IMR-90 (cell line): ENCODE data around the gene SPATS2L. TPM values are rescaled to one million over a fixed set of nuclear protein-coding genes. Genes with fewer than 3 reads are reported as not detected.
A peak's percentile ranks its signal among the peaks of the same experiment; 100 is the strongest.

Experiments used
- ATAC-seq: fragments of 200-7000 bp; cut with Tn5 transposase; 2 replicates; pipeline ENCODE4 v1.9.1; 2020; ENCODE audit warnings: low read depth, mild to moderate bottlenecking, moderate library complexity
- BruUV-seq: library from RNA; stranded (reverse); fragments of 400-500 nt; replicated peaks from 2 replicates; lab custom pipeline; 2021; lab: Mats Ljungman, UMichigan
- CTCF ChIA-PET: fragments of 300-600 bp; formaldehyde crosslinking; extraction: SDS; loops from one replicate; lab custom pipeline; 2021; ENCODE audit warnings: antibody characterized with exemption; lab: Yijun Ruan, JAX
- POLR2A ChIA-PET: fragments of 300-600 bp; sonication (Branson Sonifier 250); formaldehyde crosslinking; loops from one replicate; lab custom pipeline; 2022; ENCODE audit warnings: antibody characterized with exemption; ENCODE audit not compliant: unreplicated experiment; lab: Charles Lee
- DNase-seq: peaks from one replicate; pipeline ENCODE4 v3.0.0; 2013
- H2AFZ ChIP-seq: replicated peaks from 2 replicates; pipeline ENCODE3; 2013; ENCODE audit warnings: low read length, mild to moderate bottlenecking; ENCODE audit not compliant: poor library complexity
- H2AK5ac ChIP-seq: 2 replicates; pipeline ENCODE4 v1.6.1; 2013; ENCODE audit warnings: low read depth, low read length, inconsistent platforms
- H2AK9ac ChIP-seq: replicated peaks from 2 replicates; pipeline ENCODE3; 2013; ENCODE audit warnings: mild to moderate bottlenecking, low read depth, low read length, moderate library complexity; ENCODE audit not compliant: poor library complexity
- H2BK120ac ChIP-seq: 2 replicates; pipeline ENCODE4 v1.6.1; 2013; ENCODE audit warnings: low read depth, low read length, inconsistent platforms
- H2BK15ac ChIP-seq: 3 replicates; pipeline ENCODE4 v1.6.1; 2013; ENCODE audit warnings: low read depth, low read length, inconsistent platforms
- H2BK20ac ChIP-seq: 2 replicates; pipeline ENCODE4 v1.6.1; 2013; ENCODE audit warnings: low read depth, mild to moderate bottlenecking, inconsistent platforms, low read length, moderate library complexity
- H2BK5ac ChIP-seq: 2 replicates; pipeline ENCODE4 v1.6.1; 2013; ENCODE audit warnings: mild to moderate bottlenecking, low read depth, low read length, inconsistent platforms; ENCODE audit not compliant: poor library complexity, severe bottlenecking
- H3K14ac ChIP-seq: replicated peaks from 2 replicates; pipeline ENCODE4 v1.6.1; 2013; ENCODE audit warnings: low read depth, low read length, inconsistent platforms
- H3K18ac ChIP-seq: 2 replicates; pipeline ENCODE4 v1.6.1; 2013; ENCODE audit warnings: low read depth, low read length, control low read depth
- H3K23ac ChIP-seq: 2 replicates; pipeline ENCODE4 v1.6.1; 2013; ENCODE audit warnings: low read depth, low read length, inconsistent platforms
- H3K27ac ChIP-seq: 2 replicates; pipeline ENCODE4 v1.5.1; 2013; ENCODE audit warnings: mild to moderate bottlenecking, control low read depth, low read length; ENCODE audit not compliant: insufficient read depth
- H3K27me3 ChIP-seq: 2 replicates; pipeline ENCODE4 v1.6.1; 2013; ENCODE audit warnings: low read length; ENCODE audit not compliant: control insufficient read depth, insufficient read depth
- H3K36me3 ChIP-seq: 2 replicates; pipeline ENCODE4 v1.6.1; 2013; ENCODE audit warnings: low read length, mixed read lengths; ENCODE audit not compliant: control insufficient read depth, insufficient read depth
- H3K4ac ChIP-seq: 2 replicates; pipeline ENCODE4 v1.6.1; 2013; ENCODE audit warnings: low read depth, low read length, inconsistent platforms
- H3K4me1 ChIP-seq: 2 replicates; pipeline ENCODE4 v1.6.1; 2013; ENCODE audit warnings: low read length, mixed read lengths; ENCODE audit not compliant: control insufficient read depth, insufficient read depth
- H3K4me2 ChIP-seq: 2 replicates; pipeline ENCODE4 v1.6.1; 2013; ENCODE audit warnings: low read depth, mild to moderate bottlenecking, control low read depth, low read length, moderate library complexity
- H3K4me3 ChIP-seq: 2 replicates; pipeline ENCODE4 v1.5.1; 2013; ENCODE audit warnings: low read depth, mild to moderate bottlenecking, control low read depth, low read length, moderate library complexity; ENCODE audit not compliant: insufficient read depth
- H3K56ac ChIP-seq: 2 replicates; pipeline ENCODE4 v1.6.1; 2013; ENCODE audit warnings: low read length, inconsistent platforms; ENCODE audit not compliant: insufficient read depth; ENCODE audit errors: extremely low read depth
- H3K79me1 ChIP-seq, 2 experiments: 2 replicates each; pipeline ENCODE4 v1.6.1; 2013; ENCODE audit warnings: low read length in 2 of 2, inconsistent platforms in 1 of 2, low read depth in 1 of 2
- H3K9ac ChIP-seq: 2 replicates; pipeline ENCODE4 v1.6.1; 2013; ENCODE audit warnings: low read depth, low read length, control low read depth
- H3K9me1 ChIP-seq: 2 replicates; pipeline ENCODE4 v1.6.1; 2013; ENCODE audit warnings: low read length, inconsistent platforms; ENCODE audit not compliant: insufficient read depth
- H3K9me3 ChIP-seq: 2 replicates; pipeline ENCODE4 v1.6.1; 2013; ENCODE audit warnings: low read length; ENCODE audit not compliant: control insufficient read depth, insufficient read depth
- H4K20me1 ChIP-seq: 2 replicates; pipeline ENCODE4 v1.6.1; 2013; ENCODE audit warnings: low read length, inconsistent platforms; ENCODE audit not compliant: insufficient read depth
- H4K5ac ChIP-seq: 2 replicates; pipeline ENCODE4 v1.6.1; 2013; ENCODE audit warnings: mild to moderate bottlenecking, low read depth, low read length, control low read depth
- H4K8ac ChIP-seq, 2 experiments: 2 replicates each; pipeline ENCODE4 v1.6.1; 2013; ENCODE audit warnings: low read depth in 2 of 2, low read length in 2 of 2, control low read depth in 1 of 2, inconsistent platforms in 1 of 2
- H4K91ac ChIP-seq: 2 replicates; pipeline ENCODE4 v1.6.1; 2013; ENCODE audit warnings: low read depth, low read length, inconsistent platforms; ENCODE audit not compliant: insufficient read depth
- BHLHE40 ChIP-seq: fragments of 150-350 bp; IDR thresholded peaks from 2 replicates; pipeline ENCODE4 v1.6.1; 2016; ENCODE audit warnings: mild to moderate bottlenecking, low read depth, low read length
- CEBPB ChIP-seq: IDR thresholded peaks from 2 replicates; pipeline ENCODE4 v1.6.1; 2012; ENCODE audit warnings: low read depth, low read length, improper control_type of control experiment
- CHD1 ChIP-seq: IDR thresholded peaks from 2 replicates; pipeline ENCODE4 v1.6.1; 2012; ENCODE audit warnings: low read depth, low read length, improper control_type of control experiment
- FOS ChIP-seq: fragments of 150-350 bp; IDR thresholded peaks from 2 replicates; pipeline ENCODE4 v1.6.1; 2016; ENCODE audit warnings: low read depth, low read length
- MAZ ChIP-seq: IDR thresholded peaks from 2 replicates; pipeline ENCODE4 v1.6.1; 2012; ENCODE audit warnings: low read depth, mild to moderate bottlenecking, low read length, improper control_type of control experiment, moderate library complexity, borderline replicate concordance
- MXI1 ChIP-seq: IDR thresholded peaks from 2 replicates; pipeline ENCODE4 v1.6.1; 2012; ENCODE audit warnings: low read depth, mild to moderate bottlenecking, low read length, moderate library complexity, borderline replicate concordance
- POLR2A ChIP-seq: IDR thresholded peaks from 2 replicates; pipeline ENCODE4 v1.6.1; 2012; ENCODE audit warnings: mild to moderate bottlenecking, low read depth, low read length
- RAD21 ChIP-seq: IDR thresholded peaks from 2 replicates; pipeline ENCODE4 v1.6.1; 2012; ENCODE audit warnings: low read length, improper control_type of control experiment
- WGBS, 2 experiments: methylation state at CpG; one replicate each; pipeline versions ENCODE4 v1.1.5 to v1.1.7; 2013; ENCODE audit warnings: missing lambda C conversion rate in 2 of 2; ENCODE audit not compliant: insufficient read length in 1 of 2; ENCODE audit errors: extremely low coverage in 2 of 2; 5-methylcytosine and 5-hydroxymethylcytosine counted together
- dilution Hi-C: fragments of 300-500 bp; cut with HindIII; formaldehyde crosslinking; loops from one replicate; pipeline ENCODE4 v1.14.3; 2018; ENCODE audit warnings: low sequenced_read_pairs; ENCODE audit not compliant: unreplicated experiment
- in situ Hi-C: fragments of 300-500 bp; cut with MboI; formaldehyde crosslinking; loops from 3 replicates; pipeline ENCODE4 v1.14.3; 2019; ENCODE audit warnings: low sequenced_read_pairs, inconsistent platforms, mixed read lengths
- intact Hi-C: fragments of 100-400 bp; cut with micrococcal nuclease; formaldehyde crosslinking; loops from 2 replicates; pipeline ENCODE4 v1.10.0; 2022
- polyA plus RNA-seq, 3 experiments: library from polyadenylated mRNA; depleted of rRNA; stranded (reverse); fragments of >200 nt; gene quantifications; 2 replicates each; pipeline ENCODE4 v1.2.3, GENCODE V29; 2012; ENCODE audit warnings: low replicate concordance in 1 of 3
- total RNA-seq: library from RNA; depleted of rRNA; stranded (reverse); fragments of >200 nt; gene quantifications from 2 replicates; pipeline ENCODE4 v1.2.3, GENCODE V29; 2012

The SPATS2L gene
- total and polyA plus RNA-seq, 2 of the 4 experiments (the other 2 are of a cell fraction) = 118 to 155 TPM

DNA sequence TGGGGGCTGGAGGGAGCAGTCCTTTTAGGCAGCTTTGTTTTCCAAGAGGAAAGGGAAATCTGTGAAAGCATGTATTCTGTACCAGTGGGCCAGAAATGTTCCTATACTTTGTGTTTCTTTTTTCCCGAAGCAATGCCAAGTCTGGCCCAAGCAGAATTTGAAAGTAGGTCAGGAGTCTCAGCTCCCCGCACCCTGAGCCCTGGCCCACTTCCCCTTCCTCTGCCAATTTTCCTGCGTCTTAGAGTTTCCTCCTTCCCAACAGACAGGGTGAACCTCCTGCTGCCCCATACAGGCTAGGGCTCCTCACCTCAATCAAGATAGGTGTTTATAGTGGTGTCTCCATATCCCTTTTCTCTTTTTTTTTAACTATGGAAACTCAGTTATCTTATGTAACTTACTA lies 138.0 kb downstream of the SPATS2L start:
- no peak overlapping the region for H4K8ac ChIP-seq
- no peak overlapping the region for H2AK5ac ChIP-seq
- H3K23ac ChIP-seq = no peak overlapping the region
- peak overlapping the region; percentile 29; the same call in 1 of the 2 replicates for H3K27ac ChIP-seq
- H3K79me1 ChIP-seq = peaks cover 20 to 76% of the 10 kb centered on the region in 2 experiments
- H2AFZ ChIP-seq = no peak overlapping the region
- WGBS, 2 experiments = no CpG with 5 or more reads among the region's 3 CpGs
- no peak overlapping the region for H2AK9ac ChIP-seq
- H3K9me3 ChIP-seq = no peaks in the 10 kb centered on the region
- no peak overlapping the region for H3K56ac ChIP-seq
- no peak overlapping the region for H4K91ac ChIP-seq
- intact Hi-C loops = no loop called here
- H4K5ac ChIP-seq = no peak overlapping the region
- H3K9me1 ChIP-seq = peaks cover 4% of the 10 kb centered on the region
- no TSS peak for BruUV-seq
- no peak overlapping the region for H3K4ac ChIP-seq
- H2BK120ac ChIP-seq = no peak overlapping the region
- H3K4me2 ChIP-seq = no peak overlapping the region
- no peak overlapping the region for H3K18ac ChIP-seq
- no peak overlapping the region for H3K14ac ChIP-seq
- H3K9ac ChIP-seq = no peak overlapping the region
- POLR2A ChIA-PET = no interaction called here
- dilution Hi-C loops = no loop called here
- in situ Hi-C loops = no loop called here
- TF ChIP-seq BHLHE40 = no peak
- TF ChIP-seq CEBPB = no peak
- no peak for TF ChIP-seq MXI1
- no peak for TF ChIP-seq RAD21
- no peak for TF ChIP-seq POLR2A
- no peak for TF ChIP-seq FOS
- no peak for TF ChIP-seq CHD1
- no peak for TF ChIP-seq MAZ
- H2BK15ac ChIP-seq = no peak overlapping the region
- CTCF ChIA-PET = interaction anchor here (0.6 kb wide), 1 partner anchor 40 kb away, joined by 4 read pairs; no protein-coding TSS in a partner anchor
- H3K4me3 ChIP-seq = no peak overlapping the region
- peaks cover 26% of the 10 kb centered on the region for H3K4me1 ChIP-seq
- peaks cover 28% of the 10 kb centered on the region for H3K36me3 ChIP-seq
- no peaks in the 10 kb centered on the region for H3K27me3 ChIP-seq
- no peak overlapping the region for H2BK20ac ChIP-seq
- no peak overlapping the region for H2BK5ac ChIP-seq
- DNase-seq (no peak), ATAC-seq (no peak)
- no peaks in the 10 kb centered on the region; the same call in 1 of the 2 replicates for H4K20me1 ChIP-seq
